Left renal cortex interstitium (tissue), 4 donors: Measurements from ENCODE around the gene BCAR1. TPM values are rescaled to one million over a fixed set of nuclear protein-coding genes. Genes with fewer than 3 reads are reported as not detected.
"Not testable (repeated sequence)": the region's sequence is repeated elsewhere in the genome, so short reads cannot be mapped to it uniquely, and the experiment has no call there.

Experiments
- DNase-seq, 4 donors: peaks; one replicate each; pipeline ENCODE4 v3.0.0-alpha.2; 2013; ENCODE audit warnings: low read depth in 4 of 4, low spot score in 2 of 4, missing footprints in 1 of 4
- polyA plus RNA-seq, 4 donors: library from polyadenylated mRNA; unstranded; fragments of 120-200 nt; gene quantifications; one replicate each; pipeline ENCODE4 v1.2.1, GENCODE V29; 2013; ENCODE audit not compliant: insufficient read length in 4 of 4

Gene BCAR1
- polyA plus RNA-seq, result 10 to 100 TPM; 39.3 to 78.8 (median 64.1) TPM

GRCh38 chr16:75251280-75252048 lies at the start of gene BCAR1:
TSS of gene BCAR1 (minus strand) at chr16:75251624. CDS start at chr16:75251482, 142 bp downstream.
- DNase-seq, result peak in 1 of 4 donors; percentile 80

- no peak for DNase-seq
These were observed 46.8 kb upstream of the BCAR1 start for GRCh38 chr16:75298267-75298666.

GRCh38 chr16:75296606-75297005 lies 45.2 kb upstream of the BCAR1 start:
- no peak for DNase-seq

GRCh38 chr16:75294773-75295459 lies 43.5 kb upstream of the BCAR1 start:
- no peak for DNase-seq

GRCh38 chr16:75293772-75294171 lies 42.3 kb upstream of the BCAR1 start:
- DNase-seq, result no peak

GRCh38 chr16:75293173-75293572 lies 41.7 kb upstream of the BCAR1 start:
- no peak for DNase-seq

GRCh38 chr16:75292691-75293090 lies 41.3 kb upstream of the BCAR1 start:
- no peak for DNase-seq

- no peak for DNase-seq
These were observed 37.8 kb upstream of the BCAR1 start for GRCh38 chr16:75289189-75289588.

- DNase-seq, result no peak
These were observed 37.2 kb upstream of the BCAR1 start for GRCh38 chr16:75288596-75289120.

- no peak for DNase-seq
These were observed 36.8 kb upstream of the BCAR1 start for GRCh38 chr16:75288181-75288580.

- no peak for DNase-seq
These were observed 36.3 kb upstream of the BCAR1 start for GRCh38 chr16:75287708-75288107.

GRCh38 chr16:75286389-75286788 lies 35.0 kb upstream of the BCAR1 start:
- no peak for DNase-seq

- DNase-seq, result no peak
These were observed 31.2 kb upstream of the BCAR1 start for GRCh38 chr16:75282466-75283281.

GRCh38 chr16:75281826-75282225 lies 30.4 kb upstream of the BCAR1 start:
- DNase-seq, result no peak

GRCh38 chr16:75281009-75281408 lies 29.6 kb upstream of the BCAR1 start:
- not testable (repeated sequence) for DNase-seq

- DNase-seq, result no peak
These were observed 28.9 kb upstream of the BCAR1 start for GRCh38 chr16:75280331-75280804.

GRCh38 chr16:75279305-75279704 lies 27.9 kb upstream of the BCAR1 start:
- no peak for DNase-seq

GRCh38 chr16:75273054-75273925 lies 21.9 kb upstream of the BCAR1 start:
- DNase-seq, result no peak

GRCh38 chr16:75272629-75273028 lies 21.2 kb upstream of the BCAR1 start:
- DNase-seq, result not testable (repeated sequence)

GRCh38 chr16:75272097-75272551 lies 20.7 kb upstream of the BCAR1 start:
- DNase-seq, result no peak
